BE2C (cell line): ENCODE data around the gene PDE3A.

ENCODE experiments used
- DNase-seq: peaks from one replicate; pipeline ENCODE4 v3.0.0-alpha.2; 2020
- H3K27me3 ChIP-seq: fragments of 250-450 bp; sonication (Bioruptor Pico); 2 replicates; pipeline ENCODE4 v1.5.1; 2020; ENCODE audit warnings: mild to moderate bottlenecking
- H3K36me3 ChIP-seq: fragments of 250-450 bp; sonication (Bioruptor Pico); 2 replicates; pipeline ENCODE4 v1.5.1; 2020; ENCODE audit warnings: mild to moderate bottlenecking
- H3K4me1 ChIP-seq: fragments of 250-450 bp; sonication (Bioruptor Pico); 2 replicates; pipeline ENCODE4 v1.5.1; 2020
- H3K4me3 ChIP-seq: 2 replicates; pipeline ENCODE4 v1.5.1; 2011; ENCODE audit warnings: low read depth, low read length
- H3K9me3 ChIP-seq: fragments of 250-450 bp; sonication (Bioruptor Pico); 2 replicates; pipeline ENCODE4 v1.5.1; 2020
- TF ChIP-seq, protein P1 (sequence below): IDR thresholded peaks from 2 replicates; pipeline ENCODE4 v1.5.1; 2012; ENCODE audit warnings: mild to moderate bottlenecking, low read depth, low read length

The PDE3A gene

GRCh38 chr12:20457582-20457981, 89.2 kb downstream of the PDE3A start:
- Histone ChIP-seq H3K4me3 (no peak overlapping the region), H3K36me3 (no peaks in the 10 kb centered on the region), H3K4me1 (peaks cover 3% of the 10 kb centered on the region; the same call in 1 of the 2 replicates), H3K27me3 (no peaks in the 10 kb centered on the region), H3K9me3 (no peaks in the 10 kb centered on the region)
- TF ChIP-seq, protein P1, sequence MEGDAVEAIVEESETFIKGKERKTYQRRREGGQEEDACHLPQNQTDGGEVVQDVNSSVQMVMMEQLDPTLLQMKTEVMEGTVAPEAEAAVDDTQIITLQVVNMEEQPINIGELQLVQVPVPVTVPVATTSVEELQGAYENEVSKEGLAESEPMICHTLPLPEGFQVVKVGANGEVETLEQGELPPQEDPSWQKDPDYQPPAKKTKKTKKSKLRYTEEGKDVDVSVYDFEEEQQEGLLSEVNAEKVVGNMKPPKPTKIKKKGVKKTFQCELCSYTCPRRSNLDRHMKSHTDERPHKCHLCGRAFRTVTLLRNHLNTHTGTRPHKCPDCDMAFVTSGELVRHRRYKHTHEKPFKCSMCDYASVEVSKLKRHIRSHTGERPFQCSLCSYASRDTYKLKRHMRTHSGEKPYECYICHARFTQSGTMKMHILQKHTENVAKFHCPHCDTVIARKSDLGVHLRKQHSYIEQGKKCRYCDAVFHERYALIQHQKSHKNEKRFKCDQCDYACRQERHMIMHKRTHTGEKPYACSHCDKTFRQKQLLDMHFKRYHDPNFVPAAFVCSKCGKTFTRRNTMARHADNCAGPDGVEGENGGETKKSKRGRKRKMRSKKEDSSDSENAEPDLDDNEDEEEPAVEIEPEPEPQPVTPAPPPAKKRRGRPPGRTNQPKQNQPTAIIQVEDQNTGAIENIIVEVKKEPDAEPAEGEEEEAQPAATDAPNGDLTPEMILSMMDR, result no peak
- DNase-seq, result no peak

DNA sequence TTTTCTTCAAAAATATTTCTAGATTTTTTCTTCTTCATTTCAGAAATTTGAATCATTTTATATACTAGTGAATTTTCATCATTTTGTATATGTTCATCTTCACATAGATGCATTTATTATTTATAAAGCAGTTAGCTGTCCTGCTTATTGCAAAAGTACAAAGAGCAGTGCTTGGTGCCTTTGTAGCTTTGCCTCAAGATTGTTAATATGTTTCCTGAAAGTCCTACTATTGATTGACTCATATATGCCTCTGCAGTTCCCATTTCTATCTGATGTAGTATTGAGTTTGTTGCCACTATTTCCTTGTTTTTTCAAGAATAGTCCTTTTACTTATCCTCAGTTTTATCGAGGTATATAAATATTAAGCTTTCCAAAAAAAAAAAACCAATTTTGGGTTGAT, 89.7 kb downstream of the PDE3A start:
- no peak for DNase-seq
- Histone ChIP-seq H3K9me3 (no peaks in the 10 kb centered on the region), H3K27me3 (no peaks in the 10 kb centered on the region), H3K4me3 (no peak overlapping the region), H3K36me3 (no peaks in the 10 kb centered on the region), H3K4me1 (peaks cover 3% of the 10 kb centered on the region; the same call in 1 of the 2 replicates)
- TF ChIP-seq, protein P1, result no peak

DNA sequence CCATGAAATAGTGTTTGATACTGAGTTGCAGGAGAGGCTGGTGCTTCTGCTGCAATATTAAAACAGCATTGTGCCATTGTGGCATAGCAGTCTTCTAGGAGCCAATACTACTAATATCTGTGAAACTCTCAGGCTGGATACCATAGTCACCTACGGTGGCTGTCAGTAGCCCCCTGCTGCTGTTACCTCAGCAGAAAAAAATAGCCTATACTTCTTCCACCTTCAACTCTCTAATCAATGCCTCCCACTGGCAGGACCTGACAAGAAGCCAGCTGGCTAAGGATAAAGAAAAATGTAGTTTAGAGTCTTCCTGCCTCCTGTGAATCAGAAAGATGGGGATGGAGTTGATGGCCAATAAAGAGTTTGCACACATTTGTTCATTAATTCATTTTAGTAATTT, 91.6 kb downstream of the PDE3A start:
- Histone ChIP-seq H3K9me3 (no peaks in the 10 kb centered on the region), H3K36me3 (no peaks in the 10 kb centered on the region), H3K27me3 (no peaks in the 10 kb centered on the region), H3K4me1 (peaks cover 3% of the 10 kb centered on the region; the same call in 1 of the 2 replicates), H3K4me3 (no peak overlapping the region)
- DNase-seq, result no peak
- TF ChIP-seq, protein P1, result no peak

DNA sequence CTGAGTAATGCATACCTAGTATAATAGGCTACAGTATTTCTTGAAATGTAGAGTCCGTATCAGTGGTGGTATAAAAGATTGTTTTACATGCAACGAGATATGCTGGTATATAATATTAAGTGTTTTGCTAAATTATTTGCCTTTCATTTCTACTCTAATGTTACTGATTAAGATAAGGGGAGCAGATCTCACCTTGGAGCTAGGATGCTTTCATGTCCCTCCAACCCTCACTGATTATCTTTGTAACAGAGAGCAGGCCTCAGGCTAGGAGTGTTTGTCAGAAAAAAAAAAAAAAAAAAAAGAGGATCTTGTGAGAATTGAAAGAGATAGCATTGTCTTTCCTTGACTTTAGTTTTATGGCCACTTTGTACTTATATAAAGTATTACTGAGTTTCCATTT, 92.6 kb downstream of the PDE3A start:
- no peak overlapping the region for H3K4me3 ChIP-seq
- H3K9me3 ChIP-seq, result no peaks in the 10 kb centered on the region
- H3K36me3 ChIP-seq, result no peaks in the 10 kb centered on the region
- TF ChIP-seq, protein P1, result no peak
- no peak for DNase-seq
- peaks cover 3% of the 10 kb centered on the region; the same call in 1 of the 2 replicates for H3K4me1 ChIP-seq
- no peaks in the 10 kb centered on the region for H3K27me3 ChIP-seq

DNA sequence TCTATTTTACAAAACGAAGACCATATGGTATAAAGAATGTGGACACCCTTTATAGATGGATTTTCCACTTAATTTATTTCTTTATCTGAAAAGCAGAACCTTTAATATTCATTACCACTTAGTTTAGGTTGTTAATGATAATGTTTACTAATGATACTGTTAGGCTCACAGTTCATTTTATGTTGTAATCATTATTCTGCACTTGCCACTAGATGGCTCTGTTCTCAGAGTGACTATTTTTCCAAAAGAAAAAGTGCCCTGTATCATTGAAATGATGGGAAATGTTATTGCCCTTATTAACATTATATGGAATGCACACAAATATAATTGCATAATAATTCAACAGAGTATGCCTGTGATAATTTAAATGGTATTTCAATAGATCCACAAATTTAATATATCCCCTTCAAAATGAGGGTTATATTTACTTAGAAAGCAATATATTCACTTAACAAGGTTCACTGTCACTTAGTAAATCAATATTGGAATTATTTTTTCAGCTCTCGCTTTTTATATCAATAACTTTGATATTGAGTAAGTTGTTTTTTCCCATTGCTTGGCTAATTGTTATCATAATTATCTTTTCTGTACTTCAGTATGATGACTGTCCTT, 95.7 kb downstream of the PDE3A start:
- TF ChIP-seq, protein P1, result peak; percentile 71
- Histone ChIP-seq H3K4me3 (no peak overlapping the region), H3K4me1 (peaks cover 3% of the 10 kb centered on the region; the same call in 1 of the 2 replicates), H3K27me3 (no peaks in the 10 kb centered on the region), H3K36me3 (no peaks in the 10 kb centered on the region), H3K9me3 (no peaks in the 10 kb centered on the region)
- no peak for DNase-seq

- Histone ChIP-seq H3K27me3 (no peaks in the 10 kb centered on the region), H3K4me1 (no peaks in the 10 kb centered on the region), H3K36me3 (no peaks in the 10 kb centered on the region), H3K9me3 (no peaks in the 10 kb centered on the region), H3K4me3 (no peak overlapping the region)
- TF ChIP-seq, protein P1, result no peak
- DNase-seq, result no peak
Observed at GRCh38 chr12:20469300-20469699, 101.0 kb downstream of the PDE3A start.
